GM12872 (cell line): Measurements from ENCODE around the gene MYO16.

Experiments used
- TF ChIP-seq, protein P1 (sequence below): IDR thresholded peaks from 3 replicates; pipeline ENCODE4 v1.5.1; 2011; ENCODE audit warnings: low read depth, mild to moderate bottlenecking, low read length, moderate library complexity; ENCODE audit not compliant: insufficient read depth

The MYO16 gene

DNA sequence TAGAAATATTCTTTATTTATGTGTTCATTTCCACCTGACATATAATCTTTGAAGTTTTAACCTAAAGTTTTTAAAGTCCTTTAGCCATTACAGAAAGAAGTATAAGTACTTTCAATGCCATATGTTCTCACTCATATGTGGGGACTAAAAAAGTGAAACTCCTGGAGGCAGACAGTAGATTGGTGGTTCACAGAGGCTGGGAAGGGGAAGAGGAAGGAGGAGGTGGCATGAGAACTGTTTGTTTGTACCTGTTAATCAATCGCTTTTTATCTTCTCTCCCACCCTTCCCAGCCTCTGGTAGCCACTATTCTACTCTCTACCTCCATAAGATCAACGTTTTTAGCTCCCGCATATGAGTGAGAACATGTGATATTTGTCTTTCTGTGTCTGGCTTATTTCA is 131.1 kb downstream of the MYO16 start:
- TF ChIP-seq, protein P1, sequence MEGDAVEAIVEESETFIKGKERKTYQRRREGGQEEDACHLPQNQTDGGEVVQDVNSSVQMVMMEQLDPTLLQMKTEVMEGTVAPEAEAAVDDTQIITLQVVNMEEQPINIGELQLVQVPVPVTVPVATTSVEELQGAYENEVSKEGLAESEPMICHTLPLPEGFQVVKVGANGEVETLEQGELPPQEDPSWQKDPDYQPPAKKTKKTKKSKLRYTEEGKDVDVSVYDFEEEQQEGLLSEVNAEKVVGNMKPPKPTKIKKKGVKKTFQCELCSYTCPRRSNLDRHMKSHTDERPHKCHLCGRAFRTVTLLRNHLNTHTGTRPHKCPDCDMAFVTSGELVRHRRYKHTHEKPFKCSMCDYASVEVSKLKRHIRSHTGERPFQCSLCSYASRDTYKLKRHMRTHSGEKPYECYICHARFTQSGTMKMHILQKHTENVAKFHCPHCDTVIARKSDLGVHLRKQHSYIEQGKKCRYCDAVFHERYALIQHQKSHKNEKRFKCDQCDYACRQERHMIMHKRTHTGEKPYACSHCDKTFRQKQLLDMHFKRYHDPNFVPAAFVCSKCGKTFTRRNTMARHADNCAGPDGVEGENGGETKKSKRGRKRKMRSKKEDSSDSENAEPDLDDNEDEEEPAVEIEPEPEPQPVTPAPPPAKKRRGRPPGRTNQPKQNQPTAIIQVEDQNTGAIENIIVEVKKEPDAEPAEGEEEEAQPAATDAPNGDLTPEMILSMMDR = no peak

DNA sequence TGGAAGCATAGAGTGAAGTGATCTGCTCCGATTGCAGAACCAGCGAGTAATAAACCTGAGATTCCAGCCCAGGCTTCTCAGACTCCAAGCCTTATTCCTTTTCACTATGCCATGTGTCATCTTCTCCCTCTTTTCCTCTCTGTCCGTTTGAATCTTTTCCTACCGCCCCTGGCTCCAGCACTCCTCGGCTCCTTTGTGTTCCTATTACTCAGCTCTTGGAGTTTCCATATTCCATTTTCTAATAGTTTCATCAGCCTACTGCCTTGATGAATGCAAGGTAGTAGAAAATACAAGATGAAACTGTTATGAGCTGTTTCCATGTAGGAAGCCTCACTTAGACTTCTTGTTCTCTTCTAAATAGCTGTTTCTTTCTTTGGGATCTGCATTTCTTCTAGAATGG is 138.6 kb downstream of the MYO16 start:
- TF ChIP-seq, protein P1 = no peak

DNA sequence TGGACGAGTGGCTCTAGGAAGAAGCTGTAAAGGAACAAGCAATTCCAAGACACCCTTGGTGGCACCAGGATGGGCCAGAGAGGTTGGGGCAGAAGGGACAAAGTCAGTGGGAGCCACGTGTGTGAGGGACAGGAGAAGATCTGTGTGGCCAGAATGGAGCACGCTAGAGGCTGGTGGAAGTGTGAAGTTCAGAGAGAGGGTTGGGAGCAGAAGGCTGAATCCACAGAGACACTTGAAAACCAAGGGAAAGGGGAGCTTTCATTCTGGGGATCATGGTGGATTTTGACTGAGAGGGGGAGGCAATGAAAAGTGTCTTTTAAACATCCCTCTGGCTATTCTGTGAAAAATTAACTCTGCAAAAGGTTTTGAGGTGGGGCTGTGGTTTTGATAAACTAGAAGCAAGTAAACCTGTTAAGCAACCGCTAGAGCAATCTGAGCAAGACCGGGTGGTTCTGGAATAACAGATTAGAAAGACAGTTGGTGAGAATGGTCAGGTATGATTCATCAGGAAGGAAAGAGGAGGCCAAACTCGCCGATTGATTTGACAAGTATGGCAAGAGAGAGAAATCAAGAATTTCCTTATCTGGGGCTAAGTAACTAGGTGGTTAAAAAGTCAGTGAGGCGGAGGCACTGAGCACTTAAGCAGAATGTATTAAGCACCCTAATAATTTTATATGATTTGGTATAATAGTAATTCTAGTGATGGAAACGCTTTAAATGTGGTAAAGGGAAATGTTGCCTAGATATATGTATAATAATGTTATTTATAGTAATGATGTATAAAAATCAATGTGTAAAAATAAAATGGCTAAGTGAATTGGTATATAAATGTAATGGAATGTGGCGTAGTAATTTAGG is 140.0 kb downstream of the MYO16 start:
- TF ChIP-seq, protein P1 = no peak

DNA sequence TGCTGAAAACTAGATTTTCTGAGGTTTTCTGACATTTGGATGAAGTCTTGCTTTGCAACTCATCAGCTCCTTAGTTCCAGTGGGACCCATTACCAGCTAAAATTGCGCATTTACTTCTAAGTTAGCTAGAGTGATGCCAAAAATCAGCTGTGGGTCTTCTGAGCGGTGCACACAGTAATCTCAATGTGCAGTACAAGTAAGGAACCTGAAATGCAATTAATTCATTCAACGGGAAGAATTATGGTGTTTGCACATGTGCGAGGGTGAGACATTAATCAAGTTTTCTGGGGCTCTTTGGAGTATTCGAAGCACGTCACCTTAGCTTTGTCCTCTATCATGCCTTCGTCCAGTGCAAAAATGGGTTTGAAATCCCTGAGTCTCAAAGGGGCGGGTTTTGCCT is 146.2 kb downstream of the MYO16 start:
- TF ChIP-seq, protein P1 = no peak

DNA sequence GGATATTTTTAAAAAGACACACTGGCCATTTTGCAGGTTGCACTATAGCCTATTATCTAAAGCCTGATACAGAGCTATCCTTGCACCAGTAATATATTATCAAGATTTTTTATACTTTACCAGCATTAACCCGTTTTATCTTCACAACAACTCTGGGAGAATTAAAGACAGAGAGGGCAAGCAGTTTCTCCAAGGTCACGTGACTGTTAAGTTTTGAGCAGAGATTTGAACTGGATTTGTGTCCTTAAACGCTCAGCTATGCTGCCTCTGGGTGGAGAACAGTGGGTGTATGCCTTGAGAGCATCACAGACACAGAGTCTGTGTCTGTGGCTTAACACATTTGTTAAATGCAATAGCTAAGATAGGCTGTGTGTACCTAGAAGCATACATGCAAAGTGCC is 147.2 kb downstream of the MYO16 start:
- TF ChIP-seq, protein P1 = no peak

DNA sequence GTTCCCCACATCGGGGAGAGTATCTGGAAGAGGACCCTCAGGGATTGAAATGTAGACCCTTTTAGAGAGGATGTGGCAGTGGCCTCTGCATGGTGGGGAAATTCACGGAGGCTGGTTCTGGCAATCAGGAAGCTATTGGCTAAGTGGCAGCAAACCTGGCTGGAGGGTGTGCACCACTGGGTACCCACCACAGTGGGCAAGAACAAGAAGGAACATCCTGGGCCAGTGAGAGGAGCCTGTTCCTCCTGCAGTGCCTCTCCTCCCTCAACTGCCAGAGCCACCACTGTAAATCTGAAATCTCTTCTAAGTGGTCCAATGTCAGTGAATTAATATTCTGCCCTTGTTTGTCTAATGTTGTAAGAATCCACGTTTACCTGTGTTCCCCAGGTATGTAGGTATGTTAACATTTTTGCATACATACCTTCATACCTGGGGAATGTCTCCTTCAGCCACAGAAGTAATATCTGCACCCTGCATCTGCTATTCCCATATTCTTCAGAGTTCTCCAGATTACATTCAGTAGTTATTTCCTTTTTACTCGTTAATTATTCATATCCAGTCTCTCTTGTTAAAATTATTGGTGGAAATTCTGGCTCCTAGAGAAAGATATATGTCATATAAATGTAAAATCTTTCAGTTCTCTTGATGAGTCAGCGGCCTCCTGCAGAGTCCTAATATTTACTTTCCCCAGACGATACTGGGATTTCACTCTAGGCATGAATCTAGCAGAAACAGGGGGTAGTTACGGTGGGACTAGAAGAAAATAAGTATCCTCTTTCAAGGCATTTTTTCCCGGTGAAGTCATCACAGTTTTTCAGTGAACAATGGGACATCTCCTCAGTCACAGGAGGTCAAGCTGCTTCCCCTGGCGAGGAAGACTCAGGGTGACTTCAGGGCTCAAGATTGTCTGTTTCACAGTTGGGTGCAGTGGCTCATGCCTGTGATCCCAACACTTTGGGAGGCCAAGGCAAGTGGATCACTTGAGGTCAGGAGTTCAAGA is 148.3 kb downstream of the MYO16 start:
- TF ChIP-seq, protein P1 = no peak

DNA sequence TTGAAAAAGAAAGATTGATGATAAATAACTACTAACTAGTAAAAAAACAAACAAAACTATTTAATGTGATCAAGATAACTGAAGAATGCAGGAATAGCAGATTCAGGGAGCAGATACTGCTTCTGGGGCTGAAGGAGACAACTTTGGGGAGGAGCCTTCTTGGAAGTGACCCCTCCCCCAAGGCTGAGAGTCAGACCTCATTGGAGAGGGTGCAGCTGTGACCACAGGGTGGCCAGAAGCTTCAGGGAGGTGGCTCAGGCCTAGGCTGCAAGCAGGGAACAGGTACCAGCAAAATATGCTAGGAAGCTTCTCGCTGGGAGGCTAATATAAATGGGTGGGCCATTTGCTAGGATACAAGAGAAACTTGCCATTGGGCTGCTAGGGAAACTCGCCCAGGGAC is 149.9 kb downstream of the MYO16 start:
- TF ChIP-seq, protein P1 = no peak
